WI38 (cell line): ENCODE measurements around the gene MRPL1.

Experiments used
- H3K4me3 ChIP-seq: 2 replicates; pipeline ENCODE4 v1.5.1; 2011; ENCODE audit warnings: low read depth, mild to moderate bottlenecking, control low read depth, low read length
- CTCF ChIP-seq: IDR thresholded peaks from 2 replicates; pipeline ENCODE4 v1.5.1; 2012; ENCODE audit warnings: low read depth, mild to moderate bottlenecking, control low read depth, low read length

The MRPL1 gene

GRCh38 chr4:77989968-77990367, 127.3 kb downstream of the MRPL1 start:
- no peak overlapping the region for H3K4me3 ChIP-seq
- no peak for TF ChIP-seq CTCF

GRCh38 chr4:77990456-77990855, 127.8 kb downstream of the MRPL1 start:
- TF ChIP-seq CTCF: no peak
- no peak overlapping the region for H3K4me3 ChIP-seq

- no peak for TF ChIP-seq CTCF
Observed at GRCh38 chr4:77990904-77991358, 128.3 kb downstream of the MRPL1 start.

GRCh38 chr4:77992581-77992980, 130.0 kb downstream of the MRPL1 start:
- no peak overlapping the region for H3K4me3 ChIP-seq
- no peak for TF ChIP-seq CTCF

More at GRCh38 chr4:77990904-77991358, 128.3 kb downstream of the MRPL1 start:
- H3K4me3 ChIP-seq: no peak overlapping the region

- TF ChIP-seq CTCF: peak; percentile 55
- H3K4me3 ChIP-seq: no peak overlapping the region
Observed at GRCh38 chr4:77994194-77994721, 131.6 kb downstream of the MRPL1 start.

GRCh38 chr4:77996076-77996475, 133.4 kb downstream of the MRPL1 start:
- TF ChIP-seq CTCF: no peak
- H3K4me3 ChIP-seq: no peak overlapping the region

GRCh38 chr4:78001531-78001930, 138.9 kb downstream of the MRPL1 start:
- TF ChIP-seq CTCF: no peak
- no peak overlapping the region for H3K4me3 ChIP-seq
